K562 (cell line): ENCODE results near the gene CPED1.

Experiments
- DPF2 ChIP-seq: fragments of 450-650 bp; IDR thresholded peaks from 2 replicates; pipeline ENCODE4 v1.6.1; 2016
- EZH2 ChIP-seq: IDR thresholded peaks from 2 replicates; pipeline ENCODE4 v1.6.1; 2012; ENCODE audit warnings: low read depth, mild to moderate bottlenecking, inconsistent platforms, low read length, borderline replicate concordance
- PCBP1 ChIP-seq: fragments of 200-400 bp; formaldehyde crosslinking; IDR thresholded peaks from 2 replicates; pipeline ENCODE4 v1.6.1; 2018; ENCODE audit warnings: mild to moderate bottlenecking, low read depth, low read length; ENCODE audit not compliant: poor library complexity, severe bottlenecking
- TAF1 ChIP-seq: IDR thresholded peaks from 2 replicates; pipeline ENCODE4 v1.6.1; 2011; ENCODE audit warnings: mild to moderate bottlenecking, low read length, moderate library complexity; ENCODE audit not compliant: insufficient read depth, control insufficient read depth, severe bottlenecking; ENCODE audit errors: extremely low read depth
- ZNF740 ChIP-seq, 3 experiments: fragments of 200-800 bp in 1 of 3; sonication (Bioruptor generic) in 1 of 3; sonication (generic) in 1 of 3; formaldehyde crosslinking in 1 of 3; IDR thresholded peaks; 2 replicates each; pipeline versions ENCODE4 v1.6.1 to v1.8.0; 2016 to 2022; ENCODE audit warnings: mild to moderate bottlenecking in 2 of 3, missing compliant biosample characterization in 2 of 3, missing genetic modification characterization in 2 of 3, missing genetic modification reagents in 1 of 3
- TF ChIP-seq, protein P1 (sequence below), 2 experiments: fragments of 450-650 bp in 1 of 2; IDR thresholded peaks; 2 replicates each; pipeline ENCODE4 v1.6.1; 2011 to 2017; ENCODE audit warnings: low read depth in 2 of 2, antibody characterized with exemption in 1 of 2, borderline replicate concordance in 1 of 2, low read length in 1 of 2, mild to moderate bottlenecking in 1 of 2, mixed read lengths in 1 of 2; ENCODE audit not compliant: control insufficient read depth in 1 of 2

DNA sequence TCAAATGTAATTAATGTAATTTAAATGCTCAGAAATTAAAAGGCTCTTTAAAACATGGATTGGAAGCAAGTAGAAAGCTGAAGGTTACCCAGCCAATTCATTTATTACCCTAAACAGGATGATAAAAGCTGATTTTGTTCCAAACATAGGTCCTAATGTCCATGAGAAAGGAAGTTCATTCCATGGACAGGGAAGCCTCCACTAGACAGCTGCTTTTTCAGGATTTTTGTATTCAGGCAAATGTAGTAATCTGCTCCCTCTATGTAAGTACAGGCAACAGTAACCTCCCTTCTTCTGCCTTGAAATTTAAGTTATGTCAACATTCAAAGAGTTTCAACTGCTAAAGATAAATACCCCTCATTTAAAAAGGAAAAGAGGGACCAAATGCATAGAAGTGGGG is 217.3 kb downstream of the CPED1 start:
- TF ChIP-seq PCBP1 = no peak
- no peak for TF ChIP-seq TAF1
- TF ChIP-seq DPF2 = no peak
- TF ChIP-seq, protein P1, sequence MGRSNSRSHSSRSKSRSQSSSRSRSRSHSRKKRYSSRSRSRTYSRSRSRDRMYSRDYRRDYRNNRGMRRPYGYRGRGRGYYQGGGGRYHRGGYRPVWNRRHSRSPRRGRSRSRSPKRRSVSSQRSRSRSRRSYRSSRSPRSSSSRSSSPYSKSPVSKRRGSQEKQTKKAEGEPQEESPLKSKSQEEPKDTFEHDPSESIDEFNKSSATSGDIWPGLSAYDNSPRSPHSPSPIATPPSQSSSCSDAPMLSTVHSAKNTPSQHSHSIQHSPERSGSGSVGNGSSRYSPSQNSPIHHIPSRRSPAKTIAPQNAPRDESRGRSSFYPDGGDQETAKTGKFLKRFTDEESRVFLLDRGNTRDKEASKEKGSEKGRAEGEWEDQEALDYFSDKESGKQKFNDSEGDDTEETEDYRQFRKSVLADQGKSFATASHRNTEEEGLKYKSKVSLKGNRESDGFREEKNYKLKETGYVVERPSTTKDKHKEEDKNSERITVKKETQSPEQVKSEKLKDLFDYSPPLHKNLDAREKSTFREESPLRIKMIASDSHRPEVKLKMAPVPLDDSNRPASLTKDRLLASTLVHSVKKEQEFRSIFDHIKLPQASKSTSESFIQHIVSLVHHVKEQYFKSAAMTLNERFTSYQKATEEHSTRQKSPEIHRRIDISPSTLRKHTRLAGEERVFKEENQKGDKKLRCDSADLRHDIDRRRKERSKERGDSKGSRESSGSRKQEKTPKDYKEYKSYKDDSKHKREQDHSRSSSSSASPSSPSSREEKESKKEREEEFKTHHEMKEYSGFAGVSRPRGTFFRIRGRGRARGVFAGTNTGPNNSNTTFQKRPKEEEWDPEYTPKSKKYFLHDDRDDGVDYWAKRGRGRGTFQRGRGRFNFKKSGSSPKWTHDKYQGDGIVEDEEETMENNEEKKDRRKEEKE (IDR thresholded peaks at IDR 0.05; ENCODE audit: borderline replicate concordance in 1 of 2, control insufficient read depth in 1 of 2, low read depth in 2 of 2, low read length in 1 of 2) = no peak
- TF ChIP-seq EZH2 = no peak
- TF ChIP-seq ZNF740 (CRISPR knock-in tag; IDR thresholded peaks at IDR 0.05) = no peak
- no peak for TF ChIP-seq ZNF740 (tag; IDR thresholded peaks at IDR 0.05)
